Measurements from ENCODE around the gene MRPS11. TPM values are rescaled to one million over a fixed set of nuclear protein-coding genes. Genes with fewer than 3 reads are reported as not detected.

Gene MRPS11
- total and polyA plus RNA-seq, 2 of the 4 experiments (the other 2 are of a cell fraction): 66.1 to 87.8 TPM

- no peak for ATAC-seq (ENCODE audit: low read depth)
- no TSS peak for BruUV-seq (replicated peaks)
- no peak overlapping the region for H3K4ac ChIP-seq (ENCODE audit: low read depth, low read length)
- H3K4me1 ChIP-seq (ENCODE audit: control insufficient read depth, insufficient read depth, low read length): peaks cover 7% of the 10 kb centered on the region
- H3K27ac ChIP-seq (ENCODE audit: insufficient read depth, low read length): no peak overlapping the region
- H4K91ac ChIP-seq (ENCODE audit: insufficient read depth, low read depth, low read length): no peak overlapping the region
- in situ Hi-C loops (cut with MboI; ENCODE audit: low sequenced_read_pairs): loop anchor here (5.0 kb wide), 1 partner anchor 152 kb away; no protein-coding TSS in a partner anchor
- CTCF ChIA-PET: no interaction called here
- DNase-seq: peak; percentile 55
- H2AK9ac ChIP-seq (replicated peaks; ENCODE audit: low read depth, low read length, poor library complexity): no peak overlapping the region
- intact Hi-C loops (cut with micrococcal nuclease): no loop called here
- H3K4me2 ChIP-seq (ENCODE audit: low read depth, low read length): peak overlapping the region; percentile 40; the same call in 1 of the 2 replicates
- H3K4me3 ChIP-seq (ENCODE audit: insufficient read depth, low read depth, low read length): no peak overlapping the region
- POLR2A ChIA-PET (ENCODE audit: unreplicated experiment): no interaction called here
- H3K18ac ChIP-seq (ENCODE audit: low read depth, low read length): no peak overlapping the region
- no peak overlapping the region for H4K8ac ChIP-seq (ENCODE audit: low read depth in 2 of 2, low read length in 2 of 2)
- no peak overlapping the region for H2BK20ac ChIP-seq (ENCODE audit: low read depth, low read length)
- H3K9me3 ChIP-seq (ENCODE audit: control insufficient read depth, insufficient read depth, low read length): no peaks in the 10 kb centered on the region
- H3K56ac ChIP-seq (ENCODE audit: extremely low read depth, insufficient read depth, low read length): no peak overlapping the region
- H2AFZ ChIP-seq (replicated peaks; ENCODE audit: low read length, poor library complexity): no peak overlapping the region
- peaks cover 6% of the 10 kb centered on the region; the same call in 1 of the 2 replicates for H3K9me1 ChIP-seq (ENCODE audit: insufficient read depth, low read length)
- H2AK5ac ChIP-seq (ENCODE audit: low read depth, low read length): no peak overlapping the region
- no peak overlapping the region for H3K23ac ChIP-seq (ENCODE audit: low read depth, low read length)
- no peaks in the 10 kb centered on the region for H3K27me3 ChIP-seq (ENCODE audit: control insufficient read depth, insufficient read depth, low read length)
- H3K36me3 ChIP-seq (ENCODE audit: control insufficient read depth, insufficient read depth, low read length): peaks cover 12% of the 10 kb centered on the region
- H2BK120ac ChIP-seq (ENCODE audit: low read depth, low read length): no peak overlapping the region
- no peak overlapping the region for H3K9ac ChIP-seq (ENCODE audit: low read depth, low read length)
- dilution Hi-C loops (cut with HindIII; ENCODE audit: low sequenced_read_pairs, unreplicated experiment): no loop called here
- no peak overlapping the region for H4K5ac ChIP-seq (ENCODE audit: low read depth, low read length)
- TF ChIP-seq CEBPB (IDR thresholded peaks at IDR 0.05; ENCODE audit: low read depth, low read length): peak; percentile 90
- no peak for TF ChIP-seq USF2 (IDR thresholded peaks at IDR 0.05; ENCODE audit: low read depth, low read length)
- no peak for TF ChIP-seq NFE2L2 (IDR thresholded peaks at IDR 0.05; ENCODE audit: low read depth, low read length)
- TF ChIP-seq FOS (IDR thresholded peaks at IDR 0.05; ENCODE audit: low read depth, low read length): peak; percentile 40
- TF ChIP-seq SMC3 (IDR thresholded peaks at IDR 0.05; ENCODE audit: low read depth, low read length): no peak
- H3K14ac ChIP-seq (replicated peaks; ENCODE audit: low read depth, low read length): no peak overlapping the region
- H2BK15ac ChIP-seq (ENCODE audit: low read depth, low read length): no peak overlapping the region
- no peaks in the 10 kb centered on the region for H4K20me1 ChIP-seq (ENCODE audit: insufficient read depth, low read length)
- H3K79me1 ChIP-seq (ENCODE audit: low read depth in 1 of 2, low read length in 2 of 2): peaks cover 26 to 42% of the 10 kb centered on the region in 2 experiments
- 100% methylated on average over 1 of the region's 4 CpGs; no CpG with 5 or more reads in 1 of the 2 experiments for WGBS, 2 experiments (ENCODE audit: extremely low coverage in 2 of 2, insufficient read length in 1 of 2)
- no peak overlapping the region for H2BK5ac ChIP-seq (ENCODE audit: low read depth, low read length, poor library complexity, severe bottlenecking)
Measured at GRCh38 chr15:88465633-88466224, 1.8 kb upstream of the MRPS11 start.

All from IMR-90 (cell line).